A549 (cell line): ENCODE results near the gene DHRS7B. TPM values are rescaled to one million over a fixed set of nuclear protein-coding genes. Genes with fewer than 3 reads are reported as not detected.

Experiments
- ATAC-seq, 2 experiments: fragments of 200-7000 bp in 1 of 2; fragments of >200 bp in 1 of 2; cut with Nextera tagmentation in 1 of 2; cut with Tn5 transposase in 1 of 2; 3 replicates each; pipeline versions ENCODE4 v1.8.0 to v1.9.1; 2018 to 2020; ENCODE audit warnings: mild to moderate bottlenecking in 1 of 2, moderate library complexity in 1 of 2
- CTCF ChIA-PET: fragments of 300-600 bp; sonication (Branson Sonifier 250); formaldehyde crosslinking; extraction: SDS; loops from one replicate; lab custom pipeline; 2021; ENCODE audit warnings: antibody characterized with exemption, inconsistent platforms; lab: Yijun Ruan, JAX
- POLR2A ChIA-PET: fragments of 350-600 bp; formaldehyde crosslinking; extraction: SDS; loops from one replicate; lab custom pipeline; 2021; ENCODE audit warnings: antibody characterized with exemption, inconsistent platforms; lab: Yijun Ruan, JAX
- DNase-seq, 2 experiments: peaks; one replicate each; pipeline versions ENCODE4 v3.0.0 to v3.0.0-alpha.2; 2011 to 2016; ENCODE audit warnings: low read depth in 1 of 2, low spot score in 1 of 2
- FAIRE-seq: peaks from 2 replicates; lab custom pipeline; 2011; peaks lifted over from hg19 to GRCh38; lab: Jason Lieb, UNC
- H3K27ac ChIP-seq, 2 experiments: fragments of >200 bp; sonication (Bioruptor Twin); formaldehyde crosslinking; 3 replicates each; pipeline ENCODE4 v1.5.1; 2016 to 2017
- H3K4me1 ChIP-seq: fragments of >200 bp; sonication (Bioruptor Twin); formaldehyde crosslinking; 3 replicates; pipeline ENCODE4 v1.6.1; 2016
- H3K4me2 ChIP-seq: fragments of >200 bp; sonication (Bioruptor Twin); formaldehyde crosslinking; 3 replicates; pipeline ENCODE4 v1.6.1; 2016
- H3K4me3 ChIP-seq: fragments of >200 bp; sonication (Bioruptor Twin); formaldehyde crosslinking; 3 replicates; pipeline ENCODE4 v1.5.1; 2016
- H3K9me3 ChIP-seq: fragments of >200 bp; sonication (Bioruptor Twin); formaldehyde crosslinking; 3 replicates; pipeline ENCODE4 v1.6.1; 2016
- CBX8 ChIP-seq: fragments of 200-600 bp; sonication (generic); IDR thresholded peaks from 2 replicates; pipeline ENCODE4 v1.6.1; 2016
- CHD4 ChIP-seq: fragments of 200-600 bp; sonication (generic); IDR thresholded peaks from 2 replicates; pipeline ENCODE4 v1.6.1; 2016; ENCODE audit warnings: antibody characterized with exemption, mild to moderate bottlenecking, borderline replicate concordance
- GATA3 ChIP-seq: IDR thresholded peaks from 2 replicates; pipeline ENCODE4 v1.6.1; 2012; ENCODE audit warnings: borderline replicate concordance
- JUN ChIP-seq, 2 experiments: fragments of >200 bp; sonication (Bioruptor Twin); formaldehyde crosslinking; IDR thresholded peaks; 2 replicates in 1 of 2; 3 replicates in 1 of 2; pipeline ENCODE4 v1.6.1; 2016 to 2017
- MAFK ChIP-seq: fragments of 450-650 bp; IDR thresholded peaks from 2 replicates; pipeline ENCODE4 v1.6.1; 2014; ENCODE audit not compliant: partially characterized antibody
- PHF8 ChIP-seq: fragments of 200-600 bp; sonication (generic); IDR thresholded peaks from 2 replicates; pipeline ENCODE4 v1.6.1; 2016; ENCODE audit warnings: low read depth, mild to moderate bottlenecking, antibody characterized with exemption, moderate library complexity, borderline replicate concordance
- POLR2A ChIP-seq: IDR thresholded peaks from 2 replicates; pipeline ENCODE4 v1.6.1; 2012; ENCODE audit warnings: mild to moderate bottlenecking, low read length
- RFX5 ChIP-seq: fragments of 450-650 bp; IDR thresholded peaks from 2 replicates; pipeline ENCODE4 v1.7.1; 2014; ENCODE audit warnings: antibody characterized with exemption, mild to moderate bottlenecking, moderate library complexity
- ZC3H11A ChIP-seq: fragments of 450-650 bp; IDR thresholded peaks from 2 replicates; pipeline ENCODE4 v1.6.1; 2014; ENCODE audit warnings: antibody characterized with exemption, mild to moderate bottlenecking
- WGBS: methylation state at CpG from one replicate; pipeline ENCODE4 v1.1.6; 2017; ENCODE audit errors: missing lambda C conversion rate; 5-methylcytosine and 5-hydroxymethylcytosine counted together
- polyA minus RNA-seq: library from RNA; depleted of rRNA, polyadenylated mRNA; stranded (reverse); fragments of >200 nt; gene quantifications from 2 replicates; pipeline ENCODE4 v1.2.3, GENCODE V29; 2011; rRNA and poly(A)+ RNA removed
- polyA plus RNA-seq, 4 experiments: library from polyadenylated mRNA; depleted of rRNA in 3 of 4; stranded (reverse); fragments of >200 nt; fragmentation: RNase III in 1 of 4; extraction: RNeasy Plus Mini Kit Qiagen cat#74134 plus additional on column Dnase treatment in 1 of 4; gene quantifications; 2 replicates in 3 of 4; 3 replicates in 1 of 4; pipeline ENCODE4 v1.2.3, GENCODE V29; 2011 to 2017
- TF ChIP-seq, protein P1 (sequence below): fragments of 450-650 bp; IDR thresholded peaks from 2 replicates; pipeline ENCODE4 v1.6.1; 2014; ENCODE audit warnings: antibody characterized with exemption
- TF ChIP-seq, protein P2 (sequence below): IDR thresholded peaks from 2 replicates; pipeline ENCODE4 v1.6.1; 2012; ENCODE audit warnings: low read depth, borderline replicate concordance
- TF ChIP-seq, protein P3 (sequence below): IDR thresholded peaks from 2 replicates; pipeline ENCODE4 v1.6.1; 2012
- TF ChIP-seq, protein P4 (sequence below): IDR thresholded peaks from 2 replicates; pipeline ENCODE4 v1.6.1; 2012
- TF ChIP-seq, protein P5 (sequence below): fragments of >200 bp; sonication (Bioruptor Twin); formaldehyde crosslinking; IDR thresholded peaks from 3 replicates; pipeline ENCODE4 v1.6.1; 2016

DHRS7B gene, protein sequence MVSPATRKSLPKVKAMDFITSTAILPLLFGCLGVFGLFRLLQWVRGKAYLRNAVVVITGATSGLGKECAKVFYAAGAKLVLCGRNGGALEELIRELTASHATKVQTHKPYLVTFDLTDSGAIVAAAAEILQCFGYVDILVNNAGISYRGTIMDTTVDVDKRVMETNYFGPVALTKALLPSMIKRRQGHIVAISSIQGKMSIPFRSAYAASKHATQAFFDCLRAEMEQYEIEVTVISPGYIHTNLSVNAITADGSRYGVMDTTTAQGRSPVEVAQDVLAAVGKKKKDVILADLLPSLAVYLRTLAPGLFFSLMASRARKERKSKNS
- polyA plus RNA-seq (2011; rRNA removed) (25.4 and 31.7 TPM in 2 replicates), polyA plus RNA-seq (2017; fragmentation: RNase III; extraction: RNeasy Plus Mini Kit Qiagen cat#74134 plus additional on column Dnase treatment) (22.8 to 27.2 TPM (median 23.6 TPM) in 3 replicates), polyA minus RNA-seq (30.5 and 33.5 TPM in 2 replicates)
- 23.6 and 24.4 TPM in 2 replicates for polyA plus RNA-seq (2012; cell fraction: cytosol; rRNA removed)
- polyA plus RNA-seq (2012; cell fraction: nucleus; rRNA removed), result 24.1 and 28.6 TPM in 2 replicates

DNA sequence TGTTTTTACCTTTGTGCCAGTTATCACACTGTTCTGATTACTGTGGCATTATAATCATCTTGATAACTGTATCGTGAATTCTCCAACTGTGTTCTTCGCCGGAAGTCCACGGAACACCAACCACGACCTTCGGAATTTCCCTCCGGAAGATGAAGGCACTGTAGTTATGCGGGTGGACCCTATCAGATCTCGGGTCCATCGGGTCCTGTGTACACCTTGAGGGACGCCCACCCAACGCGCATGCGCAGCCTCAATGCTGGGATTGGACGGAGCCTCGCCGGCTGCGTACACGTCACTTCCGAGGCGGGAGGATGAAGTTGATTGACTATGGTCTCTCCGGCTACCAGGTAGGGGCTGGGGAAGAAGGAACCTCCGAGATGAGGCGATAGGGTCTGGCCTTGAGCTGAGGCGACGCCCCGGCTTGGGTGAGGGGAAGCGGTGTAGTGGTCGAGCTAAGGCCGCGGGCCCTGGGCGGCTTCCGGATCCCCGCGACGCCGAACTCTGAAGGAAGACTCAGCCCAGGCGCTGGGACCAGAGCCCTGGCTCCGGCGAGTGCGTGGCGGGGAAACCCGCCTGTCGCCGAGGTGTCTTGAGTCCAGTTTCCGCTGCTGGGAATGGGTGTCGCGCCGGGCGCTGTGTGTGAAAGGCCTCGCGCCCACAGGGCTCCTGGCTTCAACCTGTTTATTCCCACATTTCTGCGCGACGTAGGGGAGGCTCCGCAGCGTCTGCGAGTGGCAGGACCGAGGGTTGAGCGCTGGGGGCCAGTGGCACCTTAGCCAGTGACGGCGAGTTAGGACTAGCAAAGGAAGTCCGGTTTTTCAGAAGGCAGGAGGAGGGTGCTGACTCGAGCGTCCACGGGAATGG, at the start of gene DHRS7B:
Gene DHRS7B (plus strand): TSS at position 320 of the 864 bp plus-strand sequence. CDS start 8 bp downstream, at position 328.
- FAIRE-seq, result peak; percentile 100
- no peaks in the 10 kb centered on the region for H3K9me3 ChIP-seq
- CTCF ChIA-PET, result interaction anchor here (1.7 to 8.8 kb wide), 5 partner anchors 9 to 385 kb away, joined by 6 to 60 read pairs (median 16); no protein-coding TSS in a partner anchor
- under 1% methylated on average over 65 of the region's 66 CpGs for WGBS
- TF ChIP-seq, protein P1, sequence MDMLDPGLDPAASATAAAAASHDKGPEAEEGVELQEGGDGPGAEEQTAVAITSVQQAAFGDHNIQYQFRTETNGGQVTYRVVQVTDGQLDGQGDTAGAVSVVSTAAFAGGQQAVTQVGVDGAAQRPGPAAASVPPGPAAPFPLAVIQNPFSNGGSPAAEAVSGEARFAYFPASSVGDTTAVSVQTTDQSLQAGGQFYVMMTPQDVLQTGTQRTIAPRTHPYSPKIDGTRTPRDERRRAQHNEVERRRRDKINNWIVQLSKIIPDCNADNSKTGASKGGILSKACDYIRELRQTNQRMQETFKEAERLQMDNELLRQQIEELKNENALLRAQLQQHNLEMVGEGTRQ, result no peak
- peak; percentile 53; the same call in 1 of the 2 replicates for TF ChIP-seq RFX5
- peak; percentile 43 for TF ChIP-seq GATA3
- no peak for TF ChIP-seq ZC3H11A
- peak; percentile 63; the same call in 1 of the 2 replicates for TF ChIP-seq PHF8
- no peak for TF ChIP-seq MAFK
- TF ChIP-seq, protein P2, sequence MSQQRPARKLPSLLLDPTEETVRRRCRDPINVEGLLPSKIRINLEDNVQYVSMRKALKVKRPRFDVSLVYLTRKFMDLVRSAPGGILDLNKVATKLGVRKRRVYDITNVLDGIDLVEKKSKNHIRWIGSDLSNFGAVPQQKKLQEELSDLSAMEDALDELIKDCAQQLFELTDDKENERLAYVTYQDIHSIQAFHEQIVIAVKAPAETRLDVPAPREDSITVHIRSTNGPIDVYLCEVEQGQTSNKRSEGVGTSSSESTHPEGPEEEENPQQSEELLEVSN, result peak; percentile 74
- TF ChIP-seq, protein P3, sequence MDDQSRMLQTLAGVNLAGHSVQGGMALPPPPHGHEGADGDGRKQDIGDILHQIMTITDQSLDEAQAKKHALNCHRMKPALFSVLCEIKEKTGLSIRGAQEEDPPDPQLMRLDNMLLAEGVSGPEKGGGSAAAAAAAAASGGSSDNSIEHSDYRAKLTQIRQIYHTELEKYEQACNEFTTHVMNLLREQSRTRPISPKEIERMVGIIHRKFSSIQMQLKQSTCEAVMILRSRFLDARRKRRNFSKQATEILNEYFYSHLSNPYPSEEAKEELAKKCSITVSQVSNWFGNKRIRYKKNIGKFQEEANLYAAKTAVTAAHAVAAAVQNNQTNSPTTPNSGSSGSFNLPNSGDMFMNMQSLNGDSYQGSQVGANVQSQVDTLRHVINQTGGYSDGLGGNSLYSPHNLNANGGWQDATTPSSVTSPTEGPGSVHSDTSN, result 0 out of 2 replicates have a peak, but pooled peaks have one; percentile 39
- no peak for TF ChIP-seq CBX8
- TF ChIP-seq, protein P4, sequence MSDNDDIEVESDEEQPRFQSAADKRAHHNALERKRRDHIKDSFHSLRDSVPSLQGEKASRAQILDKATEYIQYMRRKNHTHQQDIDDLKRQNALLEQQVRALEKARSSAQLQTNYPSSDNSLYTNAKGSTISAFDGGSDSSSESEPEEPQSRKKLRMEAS, result peak; percentile 67
- peak; percentile 30 to 70; a peak in 4 of 5 replicates for TF ChIP-seq JUN (IDR thresholded peaks at IDR 0.05)
- TF ChIP-seq, protein P5, sequence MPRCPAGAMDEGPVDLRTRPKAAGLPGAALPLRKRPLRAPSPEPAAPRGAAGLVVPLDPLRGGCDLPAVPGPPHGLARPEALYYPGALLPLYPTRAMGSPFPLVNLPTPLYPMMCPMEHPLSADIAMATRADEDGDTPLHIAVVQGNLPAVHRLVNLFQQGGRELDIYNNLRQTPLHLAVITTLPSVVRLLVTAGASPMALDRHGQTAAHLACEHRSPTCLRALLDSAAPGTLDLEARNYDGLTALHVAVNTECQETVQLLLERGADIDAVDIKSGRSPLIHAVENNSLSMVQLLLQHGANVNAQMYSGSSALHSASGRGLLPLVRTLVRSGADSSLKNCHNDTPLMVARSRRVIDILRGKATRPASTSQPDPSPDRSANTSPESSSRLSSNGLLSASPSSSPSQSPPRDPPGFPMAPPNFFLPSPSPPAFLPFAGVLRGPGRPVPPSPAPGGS, result peak; percentile 52; the same call in 1 of the 3 replicates
- peak; percentile 89 for TF ChIP-seq POLR2A
- TF ChIP-seq, all 56 proteins: peak for 9
- peaks cover 13% of the 10 kb centered on the region; the same call in 2 of the 3 replicates for H3K4me1 ChIP-seq
- ATAC-seq (peak; percentile 97 to 98), DNase-seq (peak; percentile 97 to 99)
- POLR2A ChIA-PET, result no interaction called here
- peak within 1 kb of the TSS; percentile 83 for H3K4me3 ChIP-seq
- H3K27ac ChIP-seq, result peak within 1 kb of the TSS; percentile 79 to 90
- H3K4me2 ChIP-seq, result peak within 1 kb of the TSS; percentile 84

DNA sequence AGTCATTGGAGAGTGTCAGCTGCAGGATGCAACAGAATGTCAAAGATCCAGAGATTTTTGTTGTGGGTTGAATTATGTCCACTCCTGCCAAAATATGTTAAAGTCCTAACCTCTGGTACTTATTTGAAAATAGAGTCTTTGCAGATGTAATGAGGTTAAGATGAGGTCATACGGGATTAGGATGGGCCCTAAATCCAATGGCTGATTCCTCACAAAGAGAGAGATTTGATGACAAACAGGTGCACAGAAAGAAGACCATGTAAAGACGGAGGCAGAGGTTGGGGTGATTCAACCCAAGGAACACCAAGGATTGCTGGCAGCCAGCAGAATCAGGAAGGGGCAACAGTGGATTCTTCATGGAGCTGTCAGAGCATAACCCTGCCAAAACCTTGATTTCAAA, 49.5 kb upstream of the DHRS7B start:
- DNase-seq (no peak), FAIRE-seq (no peak), ATAC-seq (no peak)
- no peak overlapping the region for H3K4me2 ChIP-seq
- H3K4me3 ChIP-seq, result no peak overlapping the region
- POLR2A ChIA-PET, result no interaction called here
- no peaks in the 10 kb centered on the region for H3K4me1 ChIP-seq
- no peak overlapping the region for H3K27ac ChIP-seq
- CTCF ChIA-PET, result interaction anchor here (1.2 to 1.6 kb wide), 2 partner anchors 17 to 436 kb away, joined by 3 to 6 read pairs; no protein-coding TSS in a partner anchor
- H3K9me3 ChIP-seq, result no peaks in the 10 kb centered on the region
- TF ChIP-seq CHD4, result no peak
- 59% methylated on average over 2 of the region's 2 CpGs for WGBS
